Measurements from ENCODE around the gene UGT2B28.
"Not testable (repeated sequence)": the region's sequence is repeated elsewhere in the genome, so short reads cannot be mapped to it uniquely, and the experiment has no call there.

UGT2B28 gene

DNA sequence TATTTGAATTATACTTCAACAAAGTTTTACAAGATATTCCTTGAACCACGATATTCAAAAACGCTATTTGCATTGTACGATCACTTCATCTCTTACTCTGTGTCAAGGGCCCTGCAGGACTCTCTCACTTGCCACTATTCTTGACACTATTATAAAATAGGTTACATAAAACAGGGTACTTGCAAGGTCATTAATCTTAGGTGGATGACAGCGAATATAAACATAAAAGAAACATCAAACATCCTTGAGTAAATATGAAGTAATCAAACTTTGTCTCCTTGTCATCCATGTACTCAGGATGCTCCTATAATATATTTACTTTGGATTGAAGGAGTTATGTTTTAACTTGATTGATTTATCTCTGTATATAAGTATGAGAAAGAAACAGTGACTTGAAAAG is at the start of gene UGT2B28:
Gene UGT2B28 (plus strand): TSS at position 395 of the 400 bp plus-strand sequence. CDS start 26 bp downstream, outside the sequence.
- DNase-seq: not testable (repeated sequence)

- no peak for DNase-seq
Observed at GRCh38 chr4:69239092-69239491, 41.2 kb upstream of the UGT2B28 start.

DNA sequence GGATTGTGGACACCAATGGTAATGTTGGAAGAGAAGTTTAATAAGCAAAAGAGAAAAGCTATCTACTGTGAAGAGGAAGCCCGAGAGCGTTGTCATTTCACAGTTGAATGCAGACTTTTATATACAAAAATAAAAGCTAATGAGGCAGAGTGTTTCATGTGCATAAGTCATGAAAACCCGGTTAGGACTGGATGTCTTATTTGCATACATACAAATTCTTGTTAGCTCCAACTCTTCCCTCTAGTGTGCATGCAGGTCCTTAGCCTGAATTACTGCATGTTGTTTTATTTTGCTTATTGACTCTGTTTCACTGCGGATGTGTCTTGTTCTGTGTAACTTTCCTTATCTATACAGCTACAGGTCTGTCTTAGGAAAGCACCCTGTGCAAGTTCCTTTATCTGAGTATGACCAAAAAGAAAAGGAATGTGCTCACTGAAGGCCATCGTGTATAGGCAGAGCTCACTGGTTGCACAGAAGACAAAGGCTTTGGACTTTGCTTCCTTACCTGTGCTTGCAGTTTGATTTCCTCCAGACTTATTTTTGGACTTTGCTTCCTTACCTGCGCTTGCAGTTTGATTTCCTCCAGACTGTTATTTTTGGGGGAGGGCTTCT is 40.6 kb upstream of the UGT2B28 start:
- DNase-seq: no peak

- not testable (repeated sequence) for DNase-seq
Observed at GRCh38 chr4:69240787-69241186, 39.5 kb upstream of the UGT2B28 start.

GRCh38 chr4:69241746-69242145 is 38.5 kb upstream of the UGT2B28 start:
- not testable (repeated sequence) for DNase-seq

- not testable (repeated sequence) for DNase-seq
Observed at GRCh38 chr4:69242562-69243240, 37.6 kb upstream of the UGT2B28 start.

GRCh38 chr4:69250884-69251283 is 29.4 kb upstream of the UGT2B28 start:
- not testable (repeated sequence) for DNase-seq

- DNase-seq: not testable (repeated sequence)
Observed at GRCh38 chr4:69253147-69253772, 27.0 kb upstream of the UGT2B28 start.

- not testable (repeated sequence) for DNase-seq
Observed at GRCh38 chr4:69268612-69269011, 11.7 kb upstream of the UGT2B28 start.

DNA sequence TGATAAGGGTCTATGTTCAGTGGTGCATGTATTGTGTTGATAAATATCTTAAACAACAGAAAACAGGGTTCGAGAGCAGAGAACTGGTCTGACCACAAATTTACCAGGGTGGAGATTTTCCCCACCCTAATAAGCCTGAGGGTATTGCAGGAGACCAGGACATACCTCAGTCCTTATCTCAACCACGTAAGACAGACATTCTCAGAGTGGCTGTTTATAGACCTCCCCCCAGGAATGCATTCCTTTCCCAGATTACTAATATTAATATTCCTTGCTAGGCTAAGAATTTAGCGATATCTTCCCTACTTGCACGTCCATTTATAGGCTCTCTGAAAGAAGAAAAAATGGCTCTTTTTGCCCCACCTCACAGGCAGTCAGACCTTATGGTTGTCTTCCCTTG is 16.1 kb downstream of the UGT2B28 start:
- not testable (repeated sequence) for DNase-seq

GRCh38 chr4:69308426-69309033 is 28.3 kb downstream of the UGT2B28 start:
- not testable (repeated sequence) for DNase-seq

DNA sequence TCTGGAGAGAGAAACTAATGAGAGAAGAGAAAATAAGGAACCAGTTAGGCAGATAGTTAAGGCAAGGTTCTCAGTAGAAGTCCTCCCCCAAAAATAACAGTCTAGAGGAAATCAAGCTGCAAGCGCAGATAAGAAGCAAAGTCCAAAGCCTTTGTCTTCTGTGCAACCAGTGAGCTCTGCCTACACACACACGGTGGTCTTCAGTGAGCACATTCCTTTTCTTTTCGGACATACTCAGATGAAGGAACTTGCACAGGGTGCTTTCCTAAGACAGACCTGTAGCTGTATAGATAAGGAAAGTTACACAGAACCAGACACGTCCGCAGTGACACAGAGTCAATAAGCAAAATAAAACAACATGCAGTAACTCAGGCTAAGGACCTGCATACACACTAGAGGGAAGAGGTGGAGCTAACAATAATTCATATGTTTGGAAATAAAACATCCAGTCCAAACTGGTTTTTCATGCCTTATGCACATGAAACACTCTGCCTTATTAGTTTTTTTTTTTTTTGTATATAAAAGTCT is 29.3 kb downstream of the UGT2B28 start:
- DNase-seq: not testable (repeated sequence)

- not testable (repeated sequence) for DNase-seq
Observed at GRCh38 chr4:69310262-69310661, 30.0 kb downstream of the UGT2B28 start.

DNA sequence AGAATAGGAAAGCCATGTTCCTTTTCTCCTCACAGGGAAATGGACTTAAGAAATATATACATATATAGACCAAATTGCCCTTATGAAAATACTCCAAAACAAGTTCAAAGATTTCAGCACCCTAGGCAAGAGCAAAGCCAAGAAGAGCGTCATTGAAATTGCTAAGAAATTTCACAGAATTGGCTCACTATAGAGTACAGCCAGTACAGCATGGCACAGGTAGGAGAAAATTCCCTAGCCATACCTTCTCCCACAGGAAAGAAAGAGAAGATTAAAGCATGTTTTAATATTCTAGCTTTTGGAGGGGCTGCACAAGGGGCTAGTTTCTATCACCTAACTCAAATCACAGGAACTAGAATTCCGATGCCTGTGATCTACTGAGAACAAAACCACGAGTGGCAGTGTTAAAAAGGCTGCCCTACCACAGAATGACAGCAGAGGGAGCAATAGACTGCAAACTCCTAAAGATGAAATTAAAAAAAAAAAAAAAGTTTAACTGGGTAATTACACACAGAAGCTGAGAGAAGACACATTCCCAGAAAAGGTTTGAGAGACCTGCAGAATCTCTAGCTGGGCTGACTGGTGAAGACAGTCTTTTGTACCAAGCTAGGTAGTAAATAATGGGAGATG is 37.5 kb downstream of the UGT2B28 start:
- not testable (repeated sequence) for DNase-seq

- no peak for DNase-seq
Observed at GRCh38 chr4:69321153-69321729, 41.0 kb downstream of the UGT2B28 start.

DNA sequence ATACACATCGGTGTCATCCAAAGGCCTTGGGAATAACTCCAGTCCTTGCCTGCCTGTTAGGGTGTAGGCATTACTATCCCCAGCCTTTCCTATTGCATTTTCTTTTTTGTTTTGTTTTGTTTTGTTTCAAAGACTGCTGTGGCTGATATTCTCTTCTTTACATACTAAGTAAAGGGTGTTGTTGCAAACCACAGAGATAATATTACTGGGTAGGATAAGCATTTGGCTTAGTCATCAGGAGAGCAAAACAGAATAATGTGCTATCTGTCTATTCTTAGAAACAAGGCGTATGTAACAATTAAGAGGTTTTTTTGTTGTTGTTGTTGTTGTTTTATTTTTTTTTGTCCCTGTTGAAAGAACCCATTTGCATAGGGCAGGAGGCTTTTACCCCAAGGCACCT is 41.8 kb downstream of the UGT2B28 start:
- no peak for DNase-seq

DNA sequence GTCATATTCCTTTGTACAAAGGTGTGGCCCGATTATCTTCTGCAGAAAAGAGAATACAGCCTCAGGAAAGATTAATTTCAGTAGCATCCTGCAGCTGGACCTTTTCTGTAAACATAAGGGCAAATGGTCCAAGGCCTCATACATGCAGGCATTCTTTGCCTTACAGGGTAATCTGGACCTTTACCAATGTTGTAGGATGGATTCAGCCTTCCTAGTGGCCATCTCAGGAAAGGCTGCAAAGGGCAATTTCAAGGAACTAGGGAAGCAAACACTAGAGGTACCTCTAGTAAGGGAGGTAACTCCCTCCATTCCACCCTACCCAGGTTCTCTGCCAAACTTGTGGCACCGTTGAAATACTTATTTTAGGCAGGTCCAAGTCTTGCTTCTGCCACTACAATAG is 43.0 kb downstream of the UGT2B28 start:
- no peak for DNase-seq

DNA sequence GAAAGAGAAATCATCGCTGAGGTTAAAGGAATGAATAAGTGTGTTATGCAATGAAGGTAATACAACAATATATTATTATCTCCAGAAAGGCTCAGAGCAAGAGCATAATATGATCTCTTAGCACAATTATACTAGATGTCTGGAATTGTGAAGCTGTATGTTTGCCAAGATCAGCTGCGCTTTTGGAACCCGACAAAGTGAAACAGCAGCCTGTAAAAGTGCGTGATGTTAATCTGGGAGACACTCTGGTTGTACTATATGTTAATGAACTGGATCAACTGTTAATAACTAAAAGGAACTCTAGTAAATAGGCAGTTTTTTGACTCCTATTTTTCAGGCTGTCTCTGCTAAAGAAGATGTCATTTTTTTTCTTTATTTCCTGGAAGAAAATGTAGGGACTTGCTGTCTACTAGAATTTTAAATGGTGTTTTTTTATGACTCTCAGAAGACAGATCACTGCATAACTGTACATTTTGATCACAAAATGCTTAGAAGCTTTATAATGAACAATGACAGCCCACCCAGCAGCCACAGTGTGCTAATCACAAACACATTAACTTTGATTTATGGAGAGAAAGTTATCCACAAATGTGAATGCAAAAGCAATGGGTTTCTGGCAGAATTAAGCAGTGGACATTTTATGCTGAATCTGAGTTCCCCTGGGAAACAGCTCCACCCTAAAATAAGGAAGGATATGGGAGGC is 50.2 kb downstream of the UGT2B28 start:
- DNase-seq: no peak

DNA sequence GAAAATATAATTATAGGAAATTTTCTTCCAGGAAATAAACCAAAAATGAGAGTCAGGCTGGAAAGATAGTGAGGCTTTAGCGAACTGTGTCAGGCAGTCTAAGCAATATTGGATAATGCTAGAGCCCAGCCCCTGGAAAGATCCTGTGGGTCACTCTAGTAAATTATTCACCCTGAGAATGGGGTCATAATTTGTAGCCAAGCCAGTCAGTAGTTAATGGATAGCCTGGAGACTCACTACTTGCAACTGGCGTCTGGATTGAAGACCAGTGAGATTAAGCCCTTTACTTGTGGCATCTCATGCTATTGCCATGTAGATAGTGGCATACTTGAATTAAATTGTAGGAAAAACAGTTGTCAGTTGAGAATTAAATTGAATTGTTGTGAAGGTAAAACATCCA is 51.0 kb downstream of the UGT2B28 start:
- DNase-seq: not testable (repeated sequence)

GRCh38 chr4:69335485-69335884 is 55.2 kb downstream of the UGT2B28 start:
- not testable (repeated sequence) for DNase-seq

- DNase-seq: not testable (repeated sequence)
Observed at GRCh38 chr4:69343114-69343513, 62.8 kb downstream of the UGT2B28 start.

All from CD4-positive, alpha-beta T cell treated with Interleukin-17A for 4 hours (primary cell).